OCI-LY1 (cell line): Measurements from ENCODE around the gene FRMD5.

Source experiments
- H2AFZ ChIP-seq: fragments of 200-600 bp; sonication (generic), shearing (Covaris generic); 2 replicates; pipeline ENCODE4 v1.6.0; 2014; ENCODE audit warnings: antibody characterized with exemption, mild to moderate bottlenecking, low read length
- H3F3A ChIP-seq: fragments of 200-600 bp; sonication (generic), shearing (Covaris generic); 2 replicates; pipeline ENCODE4 v1.6.0; 2014; ENCODE audit warnings: mild to moderate bottlenecking, antibody characterized with exemption, low read length, moderate library complexity; ENCODE audit not compliant: insufficient read depth
- H3K27ac ChIP-seq: fragments of 200-600 bp; sonication (generic); 2 replicates; pipeline ENCODE4 v1.5.1; 2014; ENCODE audit warnings: low read length, mixed run types, mild to moderate bottlenecking, low read depth; ENCODE audit not compliant: poor library complexity, severe bottlenecking
- H3K27me3 ChIP-seq: fragments of 200-600 bp; sonication (generic); 2 replicates; pipeline ENCODE4 v1.6.0; 2014; ENCODE audit warnings: antibody characterized with exemption, mild to moderate bottlenecking, low read length, moderate library complexity; ENCODE audit not compliant: insufficient read depth
- H3K36me3 ChIP-seq: fragments of 200-600 bp; sonication (generic); 2 replicates; pipeline ENCODE4 v1.6.1; 2014; ENCODE audit warnings: mild to moderate bottlenecking, antibody characterized with exemption, low read length, moderate library complexity, mixed read lengths; ENCODE audit not compliant: insufficient read depth
- H3K4me1 ChIP-seq: fragments of 200-600 bp; sonication (generic); 2 replicates; pipeline ENCODE4 v1.5.1; 2014; ENCODE audit warnings: mild to moderate bottlenecking, low read length, moderate library complexity; ENCODE audit not compliant: insufficient read depth, severe bottlenecking
- H3K4me2 ChIP-seq: fragments of 200-600 bp; sonication (generic), shearing (Covaris generic); 2 replicates; pipeline ENCODE4 v1.6.1; 2014; ENCODE audit warnings: low read length
- H3K4me3 ChIP-seq: fragments of 200-600 bp; sonication (generic); 2 replicates; pipeline ENCODE4 v1.5.1; 2014; ENCODE audit warnings: low read length, low read depth, mild to moderate bottlenecking, mixed read lengths; ENCODE audit not compliant: poor library complexity, severe bottlenecking
- H3K79me2 ChIP-seq: fragments of 200-600 bp; shearing (Covaris generic); 2 replicates; pipeline ENCODE4 v1.6.1; 2016; ENCODE audit warnings: mixed run types, low read length, mixed read lengths; ENCODE audit not compliant: insufficient read depth
- H3K9ac ChIP-seq: fragments of 200-600 bp; sonication (generic), shearing (Covaris generic); 2 replicates; pipeline ENCODE4 v1.6.1; 2014; ENCODE audit warnings: mild to moderate bottlenecking, low read length, mixed read lengths
- H3K9me2 ChIP-seq: fragments of 200-600 bp; sonication (generic), shearing (Covaris generic); 2 replicates; pipeline ENCODE4 v1.6.1; 2014; ENCODE audit warnings: low read depth, mild to moderate bottlenecking, low read length, mixed read lengths
- H3K9me3 ChIP-seq: fragments of 200-600 bp; shearing (Covaris generic); 2 replicates; pipeline ENCODE4 v1.6.1; 2014; ENCODE audit warnings: low read length, mixed read lengths
- H4K20me1 ChIP-seq: fragments of 200-600 bp; sonication (generic), shearing (Covaris generic); 2 replicates; pipeline ENCODE4 v1.6.0; 2016; ENCODE audit warnings: mild to moderate bottlenecking, low read length; ENCODE audit not compliant: insufficient read depth
- CTCF ChIP-seq: fragments of 200-600 bp; sonication (generic), shearing (Covaris generic); IDR thresholded peaks from 2 replicates; pipeline ENCODE4 v1.5.1; 2017; ENCODE audit warnings: mild to moderate bottlenecking, antibody characterized with exemption, low read length, moderate library complexity, mixed read lengths
- EZH2 ChIP-seq: fragments of 200-600 bp; sonication (generic), shearing (Covaris generic); IDR thresholded peaks from 2 replicates; pipeline ENCODE4 v1.8.0; 2017; ENCODE audit warnings: borderline replicate concordance, mixed run types, mild to moderate bottlenecking, antibody characterized with exemption, low read length, moderate library complexity, mixed read lengths

Gene FRMD5

GRCh38 chr15:43920815-43921214, 274.3 kb downstream of the FRMD5 start:
- no peaks in the 10 kb centered on the region for H3K9me2 ChIP-seq
- no peak overlapping the region for H2AFZ ChIP-seq
- no peaks in the 10 kb centered on the region for H3K36me3 ChIP-seq
- no peaks in the 10 kb centered on the region for H4K20me1 ChIP-seq
- H3K4me2 ChIP-seq, result no peak overlapping the region
- no peaks in the 10 kb centered on the region for H3F3A ChIP-seq
- H3K27ac ChIP-seq, result no peak overlapping the region
- H3K9me3 ChIP-seq, result no peaks in the 10 kb centered on the region
- no peaks in the 10 kb centered on the region for H3K79me2 ChIP-seq
- TF ChIP-seq CTCF (no peak), EZH2 (no peak)
- H3K4me1 ChIP-seq, result no peaks in the 10 kb centered on the region
- no peaks in the 10 kb centered on the region for H3K27me3 ChIP-seq
- no peak overlapping the region for H3K9ac ChIP-seq
- H3K4me3 ChIP-seq, result no peak overlapping the region

- H2AFZ ChIP-seq, result no peak overlapping the region
- no peaks in the 10 kb centered on the region for H3K9me2 ChIP-seq
- no peak overlapping the region for H3K4me3 ChIP-seq
- H3K27me3 ChIP-seq, result no peaks in the 10 kb centered on the region
- no peaks in the 10 kb centered on the region for H4K20me1 ChIP-seq
- no peaks in the 10 kb centered on the region for H3K9me3 ChIP-seq
- H3K4me2 ChIP-seq, result no peak overlapping the region
- H3K4me1 ChIP-seq, result no peaks in the 10 kb centered on the region
- H3K27ac ChIP-seq, result no peak overlapping the region
- no peak overlapping the region for H3K9ac ChIP-seq
- H3K36me3 ChIP-seq, result no peaks in the 10 kb centered on the region
- H3F3A ChIP-seq, result no peaks in the 10 kb centered on the region
- H3K79me2 ChIP-seq, result no peaks in the 10 kb centered on the region
- TF ChIP-seq EZH2, result no peak
- TF ChIP-seq CTCF, result no peak
Observed at GRCh38 chr15:43920254-43920600, 274.8 kb downstream of the FRMD5 start.

GRCh38 chr15:43919540-43920253, 275.4 kb downstream of the FRMD5 start:
- Histone ChIP-seq H3K79me2 (no peaks in the 10 kb centered on the region), H3K4me2 (no peak overlapping the region), H4K20me1 (no peaks in the 10 kb centered on the region), H3K9me2 (no peaks in the 10 kb centered on the region), H3K27ac (no peak overlapping the region), H2AFZ (no peak overlapping the region), H3K9ac (no peak overlapping the region), H3K27me3 (no peaks in the 10 kb centered on the region), H3K4me3 (no peak overlapping the region), H3K9me3 (no peaks in the 10 kb centered on the region), H3F3A (no peaks in the 10 kb centered on the region), H3K4me1 (no peaks in the 10 kb centered on the region), H3K36me3 (no peaks in the 10 kb centered on the region)
- TF ChIP-seq EZH2 (no peak), CTCF (no peak)
